KMS-11 (cell line): ENCODE data around the gene MATK.

Source experiments
- H2AFZ ChIP-seq: fragments of 200-600 bp; sonication (generic); 2 replicates; pipeline ENCODE4 v1.6.1; 2016; ENCODE audit warnings: antibody characterized with exemption, mixed run types, low read depth
- H3K27ac ChIP-seq: fragments of 200-600 bp; sonication (generic); 2 replicates; pipeline ENCODE4 v1.6.1; 2016; ENCODE audit warnings: mild to moderate bottlenecking, mixed run types
- H3K27me3 ChIP-seq: fragments of 200-600 bp; sonication (generic); 2 replicates; pipeline ENCODE4 v1.6.1; 2017; ENCODE audit warnings: mild to moderate bottlenecking, low read depth, mixed run types, moderate library complexity; ENCODE audit not compliant: insufficient read depth
- H3K36me3 ChIP-seq: fragments of 200-600 bp; sonication (generic); 2 replicates; pipeline ENCODE4 v1.6.1; 2017; ENCODE audit warnings: mild to moderate bottlenecking, mixed run types; ENCODE audit not compliant: insufficient read depth
- H3K4me1 ChIP-seq: fragments of 200-600 bp; sonication (generic); 2 replicates; pipeline ENCODE4 v1.6.1; 2016; ENCODE audit warnings: mild to moderate bottlenecking, low read depth, mixed run types; ENCODE audit not compliant: poor library complexity, severe bottlenecking
- H3K4me2 ChIP-seq: fragments of 200-600 bp; sonication (generic); 2 replicates; pipeline ENCODE4 v1.7.0; 2016; ENCODE audit warnings: mild to moderate bottlenecking, mixed run types
- H3K4me3 ChIP-seq: fragments of 200-600 bp; sonication (generic); IDR thresholded peaks from 2 replicates; pipeline ENCODE4 v1.6.1; 2017; ENCODE audit warnings: low read depth, low read length, mixed read lengths; ENCODE audit not compliant: insufficient read depth
- H3K79me2 ChIP-seq: fragments of 200-600 bp; sonication (generic); 2 replicates; pipeline ENCODE4 v1.6.1; 2016; ENCODE audit warnings: low read depth, mixed run types; ENCODE audit not compliant: insufficient read depth
- H3K9ac ChIP-seq: fragments of 200-600 bp; sonication (generic); 2 replicates; pipeline ENCODE4 v1.6.1; 2016; ENCODE audit warnings: mild to moderate bottlenecking, mixed run types
- H4K20me1 ChIP-seq: fragments of 200-600 bp; sonication (generic); 2 replicates; pipeline ENCODE4 v1.6.1; 2016; ENCODE audit warnings: mild to moderate bottlenecking, mixed run types; ENCODE audit not compliant: insufficient read depth
- TF ChIP-seq, protein P1 (sequence below): fragments of 200-600 bp; sonication (generic); conservative IDR thresholded peaks from 2 replicates; pipeline ENCODE4 v1.6.1; 2017; ENCODE audit warnings: low read depth, mild to moderate bottlenecking, antibody characterized with exemption, low read length, moderate library complexity, mixed read lengths

MATK gene

DNA sequence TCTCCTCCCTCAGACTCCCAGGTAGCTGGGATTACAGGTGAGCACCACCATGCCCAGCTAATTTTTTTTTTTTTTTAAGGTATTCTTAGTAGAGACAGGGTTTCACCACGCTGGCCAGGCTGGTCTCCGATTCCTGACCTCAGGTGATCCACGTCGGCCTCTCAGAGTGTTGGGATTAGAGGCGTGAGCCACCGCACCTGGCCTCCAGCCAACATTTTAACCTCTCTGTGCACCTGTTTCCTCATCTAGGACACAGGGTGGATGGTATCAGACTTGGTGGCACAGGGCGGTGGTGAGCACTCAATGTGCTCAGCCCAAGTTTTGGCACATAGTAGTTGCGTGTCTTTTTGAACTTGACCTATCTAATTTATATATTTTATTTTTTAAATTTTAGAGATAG is 37.2 kb downstream of the MATK start:
- H3K27ac ChIP-seq = no peak overlapping the region
- no peak overlapping the region for H3K4me2 ChIP-seq
- no peak overlapping the region for H3K4me3 ChIP-seq
- no peak overlapping the region for H3K9ac ChIP-seq
- H3K36me3 ChIP-seq = no peaks in the 10 kb centered on the region
- no peaks in the 10 kb centered on the region for H4K20me1 ChIP-seq
- H2AFZ ChIP-seq = no peak overlapping the region
- 0 out of 2 replicates have a peak, but pooled peaks cover 2% of the 10 kb centered on the region for H3K27me3 ChIP-seq
- H3K4me1 ChIP-seq = no peaks in the 10 kb centered on the region
- H3K79me2 ChIP-seq = no peaks in the 10 kb centered on the region
- TF ChIP-seq, protein P1, sequence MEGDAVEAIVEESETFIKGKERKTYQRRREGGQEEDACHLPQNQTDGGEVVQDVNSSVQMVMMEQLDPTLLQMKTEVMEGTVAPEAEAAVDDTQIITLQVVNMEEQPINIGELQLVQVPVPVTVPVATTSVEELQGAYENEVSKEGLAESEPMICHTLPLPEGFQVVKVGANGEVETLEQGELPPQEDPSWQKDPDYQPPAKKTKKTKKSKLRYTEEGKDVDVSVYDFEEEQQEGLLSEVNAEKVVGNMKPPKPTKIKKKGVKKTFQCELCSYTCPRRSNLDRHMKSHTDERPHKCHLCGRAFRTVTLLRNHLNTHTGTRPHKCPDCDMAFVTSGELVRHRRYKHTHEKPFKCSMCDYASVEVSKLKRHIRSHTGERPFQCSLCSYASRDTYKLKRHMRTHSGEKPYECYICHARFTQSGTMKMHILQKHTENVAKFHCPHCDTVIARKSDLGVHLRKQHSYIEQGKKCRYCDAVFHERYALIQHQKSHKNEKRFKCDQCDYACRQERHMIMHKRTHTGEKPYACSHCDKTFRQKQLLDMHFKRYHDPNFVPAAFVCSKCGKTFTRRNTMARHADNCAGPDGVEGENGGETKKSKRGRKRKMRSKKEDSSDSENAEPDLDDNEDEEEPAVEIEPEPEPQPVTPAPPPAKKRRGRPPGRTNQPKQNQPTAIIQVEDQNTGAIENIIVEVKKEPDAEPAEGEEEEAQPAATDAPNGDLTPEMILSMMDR = no peak

DNA sequence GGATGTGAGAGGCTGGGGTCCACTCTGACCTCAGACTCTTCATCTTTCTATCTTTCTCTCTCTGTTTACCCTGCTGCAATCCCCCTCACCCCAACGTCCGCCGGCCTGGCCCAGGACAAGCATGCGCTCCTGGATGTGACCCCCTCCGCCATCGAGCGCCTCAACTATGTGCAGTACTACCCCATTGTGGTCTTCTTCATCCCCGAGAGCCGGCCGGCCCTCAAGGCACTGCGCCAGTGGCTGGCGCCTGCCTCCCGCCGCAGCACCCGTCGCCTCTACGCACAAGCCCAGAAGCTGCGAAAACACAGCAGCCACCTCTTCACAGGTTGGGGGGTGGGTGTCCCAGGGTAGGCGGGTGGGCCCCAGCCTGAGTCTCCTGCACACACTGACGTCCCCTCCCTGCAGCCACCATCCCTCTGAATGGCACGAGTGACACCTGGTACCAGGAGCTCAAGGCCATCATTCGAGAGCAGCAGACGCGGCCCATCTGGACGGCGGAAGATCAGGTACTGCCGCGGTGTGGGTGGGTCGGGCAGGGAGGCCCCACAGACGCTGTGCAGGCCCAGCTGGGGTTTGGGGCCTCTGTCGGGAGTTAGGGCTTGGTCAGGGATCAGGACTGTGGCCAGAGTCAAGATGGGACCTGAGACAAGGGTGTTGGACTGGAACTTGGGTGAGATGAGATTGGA is 39.7 kb downstream of the MATK start:
- no peak overlapping the region for H3K27ac ChIP-seq
- no peaks in the 10 kb centered on the region for H3K4me1 ChIP-seq
- TF ChIP-seq, protein P1 = no peak
- no peak overlapping the region for H3K4me2 ChIP-seq
- no peaks in the 10 kb centered on the region for H3K79me2 ChIP-seq
- no peak overlapping the region for H3K4me3 ChIP-seq
- no peaks in the 10 kb centered on the region for H3K36me3 ChIP-seq
- H3K9ac ChIP-seq = no peak overlapping the region
- H4K20me1 ChIP-seq = no peaks in the 10 kb centered on the region
- peaks cover 4% of the 10 kb centered on the region; the same call in 1 of the 2 replicates for H3K27me3 ChIP-seq
- no peak overlapping the region for H2AFZ ChIP-seq

DNA sequence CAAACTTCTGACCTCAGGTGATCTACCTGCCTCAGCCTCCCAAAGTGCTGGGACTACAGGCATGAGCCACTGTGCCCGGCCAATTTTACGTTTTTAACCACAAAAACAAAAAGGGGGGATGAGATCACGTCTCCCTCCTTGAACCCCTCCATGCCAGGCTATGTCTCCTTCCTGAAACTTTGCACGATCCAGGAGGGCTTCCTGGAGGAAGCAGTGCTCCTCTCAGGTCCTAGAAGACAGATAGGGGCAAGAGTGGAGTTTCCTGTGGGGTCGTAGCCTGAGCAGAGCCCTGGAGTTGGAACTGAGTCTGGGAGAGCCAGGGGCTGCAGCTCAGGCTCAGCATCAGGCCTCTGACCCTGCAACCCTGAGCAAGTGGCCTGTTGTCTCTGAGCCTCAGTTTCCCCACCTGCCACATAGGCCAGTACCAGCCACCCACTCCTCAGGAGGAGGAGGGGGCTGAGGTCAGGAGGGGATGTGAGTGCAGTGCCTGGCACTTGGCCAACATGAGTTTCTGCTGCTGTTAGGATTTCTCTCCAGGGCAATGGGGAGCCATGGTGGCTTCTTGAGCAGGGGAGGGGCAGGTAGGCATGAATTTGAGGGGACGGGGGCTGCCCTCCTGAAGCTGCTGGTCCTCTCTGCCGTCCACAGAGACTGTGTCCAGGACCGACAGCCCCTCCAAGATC is 40.7 kb downstream of the MATK start:
- Histone ChIP-seq H2AFZ (no peak overlapping the region), H3K36me3 (no peaks in the 10 kb centered on the region), H3K9ac (no peak overlapping the region), H3K4me1 (no peaks in the 10 kb centered on the region), H3K27me3 (peaks cover 10% of the 10 kb centered on the region; the same call in 1 of the 2 replicates), H3K4me2 (no peak overlapping the region), H3K79me2 (no peaks in the 10 kb centered on the region), H4K20me1 (no peaks in the 10 kb centered on the region), H3K4me3 (no peak overlapping the region), H3K27ac (no peak overlapping the region)
- TF ChIP-seq, protein P1 = no peak

DNA sequence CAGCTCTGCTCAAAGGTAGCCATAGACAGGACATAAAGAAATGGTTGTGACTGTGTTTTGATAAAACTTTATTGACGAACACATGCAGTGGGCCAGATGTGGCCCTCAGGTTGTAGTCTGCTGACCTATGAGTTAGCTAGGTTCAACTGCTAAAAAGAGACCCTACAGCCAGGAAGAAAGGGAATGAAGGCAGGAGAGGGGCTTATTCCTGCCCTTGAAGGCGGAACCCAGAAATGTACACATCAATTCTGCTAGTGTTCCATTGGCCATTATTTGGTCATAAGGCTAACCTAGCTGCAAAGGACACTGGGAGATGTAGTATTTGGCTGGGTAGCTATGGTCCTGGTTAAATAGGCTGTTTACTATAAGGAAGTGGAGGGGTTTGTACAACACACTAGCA is 42.7 kb downstream of the MATK start:
- Histone ChIP-seq H3K36me3 (no peaks in the 10 kb centered on the region), H4K20me1 (no peaks in the 10 kb centered on the region), H3K4me2 (no peak overlapping the region), H2AFZ (no peak overlapping the region), H3K4me1 (no peaks in the 10 kb centered on the region), H3K9ac (no peak overlapping the region), H3K27ac (no peak overlapping the region), H3K4me3 (no peak overlapping the region), H3K79me2 (no peaks in the 10 kb centered on the region), H3K27me3 (peaks cover 16% of the 10 kb centered on the region)
- TF ChIP-seq, protein P1 = no peak
